GM11168 (cell line): ENCODE results near the gene BLTP2.
"Not testable (repeated sequence)": the region's sequence is repeated elsewhere in the genome, so short reads cannot be mapped to it uniquely, and the experiment has no call there.

ENCODE experiments used
- in situ Hi-C: fragments of 300-500 bp; cut with MboI; formaldehyde crosslinking; loops from one replicate; pipeline ENCODE4 v1.12.0; 2022; ENCODE audit warnings: low sequenced_read_pairs; ENCODE audit not compliant: unreplicated experiment

BLTP2 gene

DNA sequence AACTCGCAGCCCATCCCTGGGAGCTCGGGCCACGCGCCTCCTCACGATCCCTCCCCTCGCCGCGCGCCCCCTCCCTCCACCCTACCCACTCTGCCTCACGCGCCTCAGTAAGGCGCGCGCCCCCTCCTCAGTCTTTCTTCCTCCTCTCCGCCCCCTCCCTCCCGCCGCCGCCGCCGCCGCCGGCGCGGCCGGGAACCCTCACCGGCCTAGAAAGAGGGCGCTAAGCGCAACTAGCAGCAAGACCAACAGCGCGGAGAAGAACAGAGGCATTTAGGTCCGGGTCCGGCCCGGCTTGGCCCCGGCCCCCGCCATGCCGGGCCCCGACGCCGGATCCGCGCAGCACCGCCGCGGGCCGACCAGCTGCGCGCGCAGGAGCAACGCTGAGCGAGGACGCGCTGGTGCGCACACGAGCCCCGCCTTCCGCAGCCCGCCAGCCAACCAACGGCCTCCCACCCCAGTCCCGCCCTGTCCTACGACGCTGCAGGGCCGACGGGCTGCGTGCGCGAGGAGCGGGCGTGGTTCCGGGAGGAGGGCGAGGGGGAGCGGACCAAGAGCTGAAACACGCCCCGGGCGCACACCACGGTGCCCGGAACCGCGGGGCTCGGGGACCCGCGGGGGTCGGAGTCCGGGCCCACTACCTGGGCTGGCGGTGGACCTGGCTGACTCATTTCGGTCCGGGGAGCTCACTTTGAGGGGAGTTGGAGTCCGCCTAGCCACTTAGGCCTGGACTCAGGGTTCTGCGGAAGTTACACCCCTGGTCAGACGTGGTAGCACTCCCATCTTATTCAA, at the start of gene BLTP2:
TSS of gene BLTP2 (minus strand) at position 372 of the 789 bp plus-strand sequence. CDS start at position 270, 102 bp downstream.
- in situ Hi-C loops: no loop called here

DNA sequence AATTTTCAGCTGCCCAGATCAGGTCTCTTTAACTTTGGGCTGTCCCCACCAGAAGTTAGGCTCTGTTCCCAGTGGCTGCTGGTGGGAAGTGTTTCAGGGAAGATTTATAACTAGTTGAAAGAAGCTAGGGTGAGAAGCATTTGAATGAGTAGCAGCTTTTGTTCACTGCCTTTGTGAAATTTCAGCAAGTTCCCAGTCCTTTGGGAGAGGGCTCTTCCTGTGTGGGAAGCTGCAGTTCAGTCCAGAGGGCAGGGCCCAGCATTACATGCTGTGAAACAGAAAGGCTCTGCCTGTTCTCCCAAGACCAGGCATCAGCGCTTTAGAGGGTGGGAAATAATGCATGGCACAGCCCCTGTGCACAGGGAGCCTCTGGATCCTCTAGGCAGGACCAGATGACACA, 48.9 kb upstream of the BLTP2 start:
- in situ Hi-C loops: no loop called here

DNA sequence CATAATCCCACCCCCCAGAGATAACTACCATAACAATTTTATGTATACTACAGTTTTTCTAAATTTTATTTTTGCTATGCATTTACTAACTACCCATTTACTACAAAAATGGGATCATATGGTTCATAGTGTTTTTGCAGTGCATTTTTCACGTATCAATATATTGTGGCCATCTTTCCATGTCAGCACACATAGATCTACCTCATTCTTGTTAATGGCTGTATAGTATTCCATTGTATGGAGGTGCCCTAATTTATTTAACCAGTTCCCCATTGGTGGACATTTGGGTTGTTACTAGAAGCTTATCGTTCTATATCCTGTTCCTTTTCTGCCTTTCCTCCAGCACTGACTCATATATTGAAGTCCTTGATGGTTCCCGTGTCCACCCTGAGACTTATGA, 44.1 kb upstream of the BLTP2 start:
- in situ Hi-C loops: no loop called here

DNA sequence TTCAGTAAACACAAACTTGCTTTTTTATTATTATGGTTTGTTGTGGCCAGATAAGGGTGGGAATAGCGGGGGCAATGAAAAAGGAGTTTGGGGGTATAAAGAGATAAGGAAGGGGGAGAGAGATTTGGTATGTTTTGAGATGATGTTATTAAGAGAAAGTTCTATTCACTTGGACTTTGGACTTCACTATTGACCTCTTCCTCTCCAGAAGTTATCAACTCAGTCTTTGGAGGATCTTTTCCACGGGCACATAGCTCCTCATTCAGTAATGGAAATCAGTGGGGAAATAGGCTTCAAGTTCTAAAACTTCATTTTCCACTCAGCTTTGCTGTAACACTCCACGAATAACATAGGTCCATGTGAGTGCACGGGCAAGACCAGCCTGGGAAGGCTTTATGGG, 43.5 kb upstream of the BLTP2 start:
- in situ Hi-C loops: no loop called here

GRCh38 chr17:28686296-28686695, 41.3 kb upstream of the BLTP2 start:
- in situ Hi-C loops: no loop called here

DNA sequence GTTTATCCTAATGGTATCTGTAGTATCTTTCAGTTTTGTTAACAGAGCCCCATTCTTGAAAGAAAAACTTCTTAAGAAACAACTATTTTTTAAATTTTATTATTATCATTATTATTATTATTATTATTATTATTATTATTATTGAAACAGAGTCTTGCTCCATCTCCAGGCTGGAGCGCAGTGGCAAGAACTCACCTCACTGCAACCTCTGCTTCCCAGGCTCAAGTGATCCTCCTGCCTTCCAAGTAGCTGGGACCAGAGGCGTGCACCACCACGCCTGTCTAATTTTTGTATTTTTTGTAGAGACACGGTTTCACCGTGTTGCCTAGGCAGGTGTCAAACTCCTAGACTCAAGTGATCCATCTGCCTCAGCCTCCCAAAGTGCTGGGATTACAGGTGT, 40.4 kb upstream of the BLTP2 start:
- in situ Hi-C loops: no loop called here

GRCh38 chr17:28684963-28685362, 40.0 kb upstream of the BLTP2 start:
- in situ Hi-C loops: no loop called here

DNA sequence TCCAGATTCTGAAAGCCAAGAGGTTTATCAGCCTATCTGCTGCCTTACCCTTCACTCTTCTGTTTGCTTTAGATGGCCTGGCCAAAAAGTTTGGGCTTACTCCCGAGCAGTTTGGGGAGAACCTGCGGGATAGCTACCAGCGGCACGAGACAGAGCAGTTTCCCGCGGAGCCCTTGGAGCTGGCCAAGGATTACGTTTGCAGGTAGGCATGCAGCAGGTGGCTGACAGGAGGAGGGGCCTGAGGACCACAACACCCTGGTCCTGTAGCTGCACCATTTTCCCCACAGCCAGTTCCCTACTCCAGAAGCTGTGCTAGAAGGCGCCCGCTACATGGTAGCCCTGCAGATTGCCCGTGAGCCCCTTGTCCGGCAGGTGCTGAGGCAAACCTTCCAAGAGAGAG, 37.7 kb upstream of the BLTP2 start:
- in situ Hi-C loops: no loop called here

DNA sequence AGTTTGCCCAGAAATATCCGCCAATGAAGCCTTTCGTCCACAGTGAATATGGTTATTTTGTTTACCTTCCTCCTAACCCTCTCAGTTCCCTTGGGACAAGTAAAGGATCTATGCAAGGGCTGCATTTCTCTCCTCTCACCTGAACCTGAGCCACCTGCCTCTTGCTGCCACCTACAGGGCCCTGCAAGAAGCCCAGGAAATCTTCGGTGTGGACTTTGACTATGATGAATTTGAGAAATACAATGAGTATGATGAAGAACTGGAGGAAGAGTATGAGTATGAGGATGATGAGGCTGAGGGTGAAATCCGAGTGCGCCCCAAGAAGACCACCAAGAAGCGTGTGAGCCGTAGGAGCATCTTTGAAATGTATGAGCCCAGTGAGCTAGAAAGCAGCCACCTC, 31.0 kb upstream of the BLTP2 start:
- in situ Hi-C loops: no loop called here

- in situ Hi-C loops: no loop called here
Observed at GRCh38 chr17:28675490-28675889, 30.5 kb upstream of the BLTP2 start.

DNA sequence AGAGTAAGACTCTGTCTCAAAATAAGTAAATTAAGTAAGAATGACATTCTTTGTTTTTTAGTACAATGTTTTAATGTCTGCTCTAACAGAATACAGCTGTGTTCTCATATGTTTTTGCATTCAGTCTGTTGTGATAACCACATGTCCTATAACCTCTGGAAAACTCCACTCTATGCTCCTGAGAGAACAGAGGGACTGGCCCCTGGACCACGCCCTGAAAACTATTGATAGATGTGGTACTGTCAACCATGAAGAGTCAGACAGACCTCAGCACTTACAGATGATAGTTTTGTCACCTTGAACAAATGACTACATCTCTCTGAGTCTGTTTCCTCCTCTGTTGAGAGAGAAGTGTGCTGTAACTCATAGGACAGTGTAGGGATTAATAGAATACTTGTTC, 25.0 kb upstream of the BLTP2 start:
- in situ Hi-C loops: no loop called here

DNA sequence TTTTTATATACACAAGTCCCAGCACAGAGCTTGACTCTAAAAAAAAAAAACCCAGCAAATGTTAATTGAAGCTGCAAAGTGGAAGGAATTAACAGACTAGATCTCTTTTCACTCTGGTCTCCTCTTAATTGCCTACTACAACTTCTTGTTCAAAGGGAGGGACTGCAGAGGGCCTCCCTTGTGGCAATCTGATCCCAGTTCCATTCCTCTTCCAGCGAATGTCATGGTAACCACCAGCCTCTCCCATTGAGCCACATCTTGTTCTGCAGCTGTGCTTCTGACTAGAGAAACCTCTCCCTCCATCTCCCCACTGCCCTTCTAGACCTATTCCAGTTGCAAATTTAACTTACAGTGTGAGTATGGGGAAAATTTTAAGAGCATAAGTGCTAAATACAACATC, 22.9 kb upstream of the BLTP2 start:
- in situ Hi-C loops: no loop called here

GRCh38 chr17:28665994-28666393, 21.0 kb upstream of the BLTP2 start:
- in situ Hi-C loops: no loop called here

- in situ Hi-C loops: no loop called here
Observed at GRCh38 chr17:28663723-28664122, 18.8 kb upstream of the BLTP2 start.

GRCh38 chr17:28662527-28662829, 17.5 kb upstream of the BLTP2 start:
- in situ Hi-C loops: no loop called here

DNA sequence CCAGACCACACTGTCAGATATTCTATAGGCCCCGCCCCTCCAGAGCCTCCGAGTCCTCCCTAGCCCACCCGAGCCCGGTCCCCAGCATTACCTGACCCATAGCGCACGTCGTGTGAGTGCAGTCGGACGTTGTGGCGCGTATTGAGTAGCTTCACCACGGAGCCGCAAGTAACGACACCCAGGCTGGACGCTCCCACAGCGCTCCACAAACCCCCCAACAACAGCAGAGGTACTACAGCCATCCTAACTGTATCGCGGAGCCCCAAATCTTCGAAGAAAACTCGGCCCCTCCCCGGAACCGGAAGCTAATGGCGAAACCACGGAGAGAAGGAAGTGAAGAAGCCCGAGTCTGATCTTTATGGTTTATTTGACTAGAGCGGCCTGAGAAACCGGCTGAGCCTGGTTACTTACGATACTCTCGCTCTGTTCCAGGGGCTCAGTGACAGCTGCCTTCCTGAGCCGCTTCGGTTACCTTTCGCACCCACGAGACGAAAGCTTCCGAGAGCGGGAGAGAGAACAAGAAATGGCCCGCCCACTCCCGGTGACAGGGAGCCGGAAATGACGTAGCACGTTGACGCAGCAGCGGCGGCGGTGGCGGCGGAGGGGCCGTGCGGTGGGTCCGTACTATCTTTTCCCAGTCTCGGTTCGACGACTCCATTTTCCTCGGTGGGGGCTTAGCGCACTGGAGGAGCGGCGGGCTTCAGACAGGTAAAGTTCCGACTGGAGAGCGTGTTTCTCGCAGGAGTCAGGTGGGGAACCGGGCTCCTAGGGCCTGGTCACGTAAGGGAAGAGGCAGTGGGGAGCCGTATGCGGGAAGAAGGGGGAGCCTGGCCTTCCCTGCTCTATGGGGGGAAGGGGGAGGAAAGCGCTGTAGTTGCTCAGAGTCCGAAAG, 16.9 kb upstream of the BLTP2 start, which contains the start of the genes SDF2 and SUPT6H:
TSS of gene SDF2 (minus strand) at position 272 of the 892 bp plus-strand sequence. CDS start at position 242, 30 bp downstream.
TSS of gene SUPT6H (plus strand) at position 571 of the 892 bp plus-strand sequence. CDS start 11,197 bp downstream, outside the sequence.
- in situ Hi-C loops: no loop called here

DNA sequence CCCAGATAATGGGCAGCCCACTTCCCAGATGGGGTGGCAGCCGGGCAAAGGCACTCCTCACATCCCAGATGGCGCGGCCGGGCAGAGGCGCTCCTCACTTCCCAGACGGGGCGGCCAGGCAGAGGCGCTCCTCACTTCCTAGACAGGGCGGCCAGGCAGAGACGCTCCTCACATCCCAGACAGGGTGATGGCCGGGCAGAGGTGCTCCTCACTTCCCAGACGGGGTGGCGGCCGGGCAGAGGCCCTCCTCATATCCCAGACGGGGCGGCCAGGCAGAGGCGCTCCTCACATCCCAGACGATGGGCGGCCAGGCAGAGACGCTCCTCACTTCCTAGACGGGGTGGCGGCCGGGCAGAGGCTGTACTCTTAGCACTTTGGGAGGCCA, 14.5 kb upstream of the BLTP2 start:
- in situ Hi-C loops: not testable (repeated sequence)

DNA sequence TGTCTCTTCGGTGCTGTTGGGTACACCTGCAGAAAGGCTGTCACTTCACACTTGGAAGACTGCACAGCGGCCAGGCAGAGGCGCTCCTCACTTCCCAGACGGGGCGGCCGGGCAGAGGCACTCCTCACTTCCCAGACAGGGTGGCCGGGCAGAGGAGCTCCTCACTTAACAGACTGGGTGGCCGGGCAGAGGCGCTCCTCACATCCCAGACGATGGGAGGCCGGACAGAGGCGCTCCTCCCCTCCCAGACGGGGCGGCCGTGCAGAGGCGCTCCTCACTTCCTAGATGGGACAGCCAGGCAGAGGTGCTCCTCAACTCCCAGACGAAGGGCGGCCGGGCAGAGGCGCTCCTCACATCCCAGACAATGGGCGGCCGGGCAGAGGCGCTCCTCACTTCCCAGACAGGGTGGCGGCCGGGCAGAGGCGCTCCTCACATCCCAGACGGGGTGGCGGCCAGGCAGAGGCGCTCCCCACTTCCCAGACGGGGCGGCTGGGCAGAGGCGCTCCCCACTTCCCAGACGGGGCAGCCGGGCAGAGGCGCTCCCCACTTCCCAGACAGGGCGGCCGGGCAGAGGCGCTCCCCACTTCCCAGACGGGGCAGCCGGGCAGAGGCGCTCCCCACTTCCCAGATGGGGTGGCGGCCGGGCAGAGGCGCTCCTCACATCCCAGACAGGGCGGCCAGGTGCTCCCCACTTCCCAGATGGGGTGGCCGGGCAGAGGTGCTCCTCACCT, 14.0 kb upstream of the BLTP2 start:
- in situ Hi-C loops: not testable (repeated sequence)

DNA sequence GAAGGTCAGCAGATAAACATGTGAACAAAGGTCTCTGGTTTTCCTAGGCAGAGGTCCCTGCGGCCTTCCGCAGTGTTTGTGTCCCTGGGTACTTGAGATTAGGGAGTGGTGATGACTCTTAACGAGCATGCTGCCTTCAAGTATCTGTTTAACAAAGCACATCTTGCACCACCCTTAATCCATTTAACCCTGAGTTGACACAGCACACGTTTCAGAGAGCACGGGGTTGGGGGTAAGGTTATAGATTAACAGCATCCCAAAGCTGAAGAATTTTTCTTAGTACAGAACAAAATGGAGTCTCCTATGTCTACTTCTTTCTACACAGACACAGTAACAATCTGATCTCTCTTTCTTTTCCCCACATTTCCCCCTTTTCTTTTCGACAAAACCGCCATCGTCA, 13.4 kb upstream of the BLTP2 start:
- in situ Hi-C loops: not testable (repeated sequence)

GRCh38 chr17:28657756-28658155, 12.8 kb upstream of the BLTP2 start:
- in situ Hi-C loops: no loop called here

DNA sequence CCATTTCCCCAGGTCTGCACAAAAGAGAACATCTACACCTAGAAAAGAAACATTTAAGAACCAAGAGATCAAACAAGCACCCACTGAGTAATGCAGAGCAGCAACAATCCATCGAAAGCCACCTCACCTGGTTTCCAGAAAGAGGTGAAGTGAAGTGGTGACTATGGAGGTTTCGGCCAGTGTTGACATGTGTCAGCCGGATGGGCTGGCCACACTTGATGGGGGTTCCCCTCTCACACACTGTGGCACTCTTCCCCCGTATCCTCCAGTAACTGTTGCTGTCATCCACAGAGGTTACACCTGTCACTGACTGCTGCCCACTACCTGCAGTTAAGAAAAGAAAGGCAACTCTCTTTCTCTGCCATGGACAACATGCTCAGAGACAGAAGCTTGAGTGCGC, 10.2 kb upstream of the BLTP2 start:
- in situ Hi-C loops: no loop called here
